Measurements from ENCODE around the gene AGPAT3. TPM values are rescaled to one million over a fixed set of nuclear protein-coding genes. Genes with fewer than 3 reads are reported as not detected.

Gene AGPAT3
- total RNA-seq, 1 experiment from 2014 or later: 13.0 TPM

DNA sequence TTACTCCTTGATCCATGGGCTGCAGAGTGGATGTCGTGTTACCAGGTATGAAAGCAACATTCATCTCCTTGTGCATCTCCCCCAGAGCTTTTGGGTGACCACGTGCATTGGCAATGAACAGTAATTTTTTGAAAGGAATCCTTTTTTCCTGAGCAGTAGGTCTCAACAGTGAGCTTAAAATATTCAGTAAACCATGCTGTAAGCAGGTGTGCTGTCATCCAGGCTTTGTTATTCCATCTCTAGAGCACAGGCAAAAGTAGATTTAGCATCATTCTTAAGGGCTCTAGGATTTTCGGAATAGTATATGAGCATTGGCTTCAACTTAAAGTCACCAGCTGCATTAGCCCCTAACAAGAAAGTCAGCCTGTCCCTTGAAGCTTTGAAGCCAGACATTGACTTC is 27.3 kb downstream of the AGPAT3 start:
- no peak overlapping the region for H4K8ac ChIP-seq (replicated peaks; ENCODE audit: insufficient read length, low read depth, low read length)
- H3K23me2 ChIP-seq (ENCODE audit: insufficient read length, low read depth, low read length, poor library complexity, severe bottlenecking): peaks cover 4% of the 10 kb centered on the region
- H3K56ac ChIP-seq (ENCODE audit: insufficient read length, low read depth, low read length): no peak overlapping the region
- Mint-ChIP-seq H3K9me3 (peaks cover 2 to 12% of the 10 kb centered on the region in 2 experiments; a peak in 3 of 5 replicates), H3K36me3 (ENCODE audit: insufficient read depth in 1 of 3, low read depth in 3 of 3) (peaks cover 4 to 7% (median 4%) of the 10 kb centered on the region in 3 experiments; a peak in 6 of 7 replicates), H3K27ac (no peak overlapping the region), H3K4me3 (no peak overlapping the region), H3K4me1 (peaks cover 15 to 16% of the 10 kb centered on the region in 2 experiments), H3K27me3 (ENCODE audit: low read depth) (peaks cover 3% of the 10 kb centered on the region)
- H2BK20ac ChIP-seq (ENCODE audit: low read depth, low read length, poor library complexity, severe bottlenecking): no peak overlapping the region
- H3K9ac ChIP-seq (ENCODE audit: extremely low read depth, insufficient read length, low read length): no peak overlapping the region
- no peaks in the 10 kb centered on the region for H3K9me3 ChIP-seq (ENCODE audit: control insufficient read depth, low read depth, low read length)
- no peak overlapping the region for H2BK5ac ChIP-seq (ENCODE audit: insufficient read length, low read length)
- no peak overlapping the region for H2BK15ac ChIP-seq (ENCODE audit: low read depth, low read length)
- H2AFZ ChIP-seq (ENCODE audit: low read length): no peak overlapping the region
- DNase-seq: no peak
- H2AK5ac ChIP-seq (ENCODE audit: insufficient read length, low read length): no peak overlapping the region
- no CpG with 5 or more reads among the region's 3 CpGs for WGBS (ENCODE audit: extremely low coverage, insufficient read length, low lambda C conversion rate)
- H4K20me1 ChIP-seq (ENCODE audit: control insufficient read depth, insufficient read depth, insufficient read length): no peaks in the 10 kb centered on the region
- H3K14ac ChIP-seq (ENCODE audit: insufficient read depth, low read length): no peak overlapping the region
- H4K91ac ChIP-seq (ENCODE audit: insufficient read length, low read depth, low read length): no peak overlapping the region
- no peak overlapping the region for H2BK12ac ChIP-seq (ENCODE audit: insufficient read length, low read depth, low read length)
- TF ChIP-seq, protein P1, sequence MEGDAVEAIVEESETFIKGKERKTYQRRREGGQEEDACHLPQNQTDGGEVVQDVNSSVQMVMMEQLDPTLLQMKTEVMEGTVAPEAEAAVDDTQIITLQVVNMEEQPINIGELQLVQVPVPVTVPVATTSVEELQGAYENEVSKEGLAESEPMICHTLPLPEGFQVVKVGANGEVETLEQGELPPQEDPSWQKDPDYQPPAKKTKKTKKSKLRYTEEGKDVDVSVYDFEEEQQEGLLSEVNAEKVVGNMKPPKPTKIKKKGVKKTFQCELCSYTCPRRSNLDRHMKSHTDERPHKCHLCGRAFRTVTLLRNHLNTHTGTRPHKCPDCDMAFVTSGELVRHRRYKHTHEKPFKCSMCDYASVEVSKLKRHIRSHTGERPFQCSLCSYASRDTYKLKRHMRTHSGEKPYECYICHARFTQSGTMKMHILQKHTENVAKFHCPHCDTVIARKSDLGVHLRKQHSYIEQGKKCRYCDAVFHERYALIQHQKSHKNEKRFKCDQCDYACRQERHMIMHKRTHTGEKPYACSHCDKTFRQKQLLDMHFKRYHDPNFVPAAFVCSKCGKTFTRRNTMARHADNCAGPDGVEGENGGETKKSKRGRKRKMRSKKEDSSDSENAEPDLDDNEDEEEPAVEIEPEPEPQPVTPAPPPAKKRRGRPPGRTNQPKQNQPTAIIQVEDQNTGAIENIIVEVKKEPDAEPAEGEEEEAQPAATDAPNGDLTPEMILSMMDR (conservative IDR thresholded peaks at IDR 0.05): no peak
- no peaks in the 10 kb centered on the region for H3K79me2 ChIP-seq (ENCODE audit: insufficient read depth, low read length)
- H3K18ac ChIP-seq (ENCODE audit: insufficient read length, low read depth, low read length): no peak overlapping the region
- H3K4ac ChIP-seq (ENCODE audit: low read depth, low read length): no peak overlapping the region
- no peaks in the 10 kb centered on the region for H3K27me3 ChIP-seq (ENCODE audit: insufficient read depth, low read length)
- no peak overlapping the region for H4K5ac ChIP-seq (ENCODE audit: insufficient read length, low read depth, low read length)
- H3K79me1 ChIP-seq (ENCODE audit: insufficient read depth, low read depth, low read length, poor library complexity, severe bottlenecking): no peaks in the 10 kb centered on the region
- no peak overlapping the region for H2BK120ac ChIP-seq (ENCODE audit: low read depth, low read length, poor library complexity, severe bottlenecking)
- no peak overlapping the region for H3K23ac ChIP-seq (ENCODE audit: insufficient read length, low read depth, low read length)
- peaks cover 7% of the 10 kb centered on the region; the same call in 1 of the 2 replicates for H3K4me1 ChIP-seq (ENCODE audit: insufficient read depth, low read length)
- H3K4me2 ChIP-seq (ENCODE audit: insufficient read depth, insufficient read length, low read length): no peak overlapping the region
- no peak overlapping the region for H3T11ph ChIP-seq (ENCODE audit: low read length)
- H3K27ac ChIP-seq (ENCODE audit: insufficient read length, low read depth, low read length): no peak overlapping the region
